Progenitor cell of endocrine pancreas (in vitro differentiated cells): Measurements from ENCODE around the gene S100A16. TPM values are rescaled to one million over a fixed set of nuclear protein-coding genes. Genes with fewer than 3 reads are reported as not detected.
A peak's percentile ranks its signal among the peaks of the same experiment; 100 is the strongest.

ENCODE experiments used
- DNase-seq: peaks from one replicate; pipeline ENCODE4 v3.0.0; 2021; ENCODE audit warnings: low spot score; ENCODE audit not compliant: unreplicated experiment
- H3K27ac Mint-ChIP-seq: 2 replicates; pipeline ENCODE4 v1.8.0; 2021; ENCODE audit warnings: mild to moderate bottlenecking, moderate library complexity, mixed read lengths
- H3K27me3 Mint-ChIP-seq: 2 replicates; pipeline ENCODE4 v1.8.0; 2021; ENCODE audit warnings: mixed read lengths
- H3K36me3 Mint-ChIP-seq: 2 replicates; pipeline ENCODE4 v1.8.0; 2022; ENCODE audit warnings: mixed read lengths; ENCODE audit not compliant: insufficient read depth
- H3K4me1 Mint-ChIP-seq: 2 replicates; pipeline ENCODE4 v1.8.0; 2021; ENCODE audit warnings: low read depth, mixed read lengths
- H3K4me3 Mint-ChIP-seq: 2 replicates; pipeline ENCODE4 v1.8.0; 2021; ENCODE audit warnings: low read depth, mild to moderate bottlenecking, moderate library complexity, mixed read lengths
- H3K9me3 Mint-ChIP-seq: 2 replicates; pipeline ENCODE4 v1.8.0; 2021; ENCODE audit warnings: low read depth, mixed read lengths
- CTCF ChIP-seq: fragments of 200-600 bp; sonication (generic); IDR thresholded peaks from one replicate; pipeline ENCODE4 v1.5.0; 2021; ENCODE audit warnings: antibody characterized with exemption, mild to moderate bottlenecking; ENCODE audit not compliant: unreplicated experiment
- total RNA-seq: library from RNA; stranded (reverse); gene quantifications from 2 replicates; pipeline ENCODE4 v1.2.1, GENCODE V29; 2021

S100A16 gene
- total RNA-seq, 1 donor from 2014 or later = 46.8 TPM

GRCh38 chr1:153617663-153618062, 4.7 kb upstream of the S100A16 start:
- peak; percentile 43 for DNase-seq
- Mint-ChIP-seq H3K9me3 (no peaks in the 10 kb centered on the region), H3K27me3 (no peaks in the 10 kb centered on the region), H3K36me3 (peaks cover 8% of the 10 kb centered on the region), H3K4me3 (no peak overlapping the region), H3K4me1 (peaks cover 7% of the 10 kb centered on the region), H3K27ac (no peak overlapping the region)
- peak; percentile 64 for TF ChIP-seq CTCF

GRCh38 chr1:153616917-153617311, 4.0 kb upstream of the S100A16 start:
- Mint-ChIP-seq H3K4me3 (no peak overlapping the region), H3K27me3 (no peaks in the 10 kb centered on the region), H3K27ac (no peak overlapping the region), H3K36me3 (peaks cover 8% of the 10 kb centered on the region), H3K4me1 (peaks cover 13% of the 10 kb centered on the region), H3K9me3 (no peaks in the 10 kb centered on the region)
- TF ChIP-seq CTCF = no peak
- no peak for DNase-seq

GRCh38 chr1:153616144-153616916, 3.4 kb upstream of the S100A16 start, which contains the start of gene S100A14:
S100A14 (minus strand) TSS chr1:153616325; CDS start chr1:153615858, 467 bp downstream.
- Mint-ChIP-seq H3K36me3 (peaks cover 8% of the 10 kb centered on the region), H3K4me3 (no peak within 1 kb of the TSS), H3K4me1 (peaks cover 19% of the 10 kb centered on the region), H3K27ac (peak within 1 kb of the TSS; percentile 90), H3K27me3 (no peaks in the 10 kb centered on the region), H3K9me3 (no peaks in the 10 kb centered on the region)
- no peak for TF ChIP-seq CTCF
- DNase-seq = no peak

- Mint-ChIP-seq H3K4me1 (peaks cover 24% of the 10 kb centered on the region), H3K9me3 (no peaks in the 10 kb centered on the region), H3K27me3 (no peaks in the 10 kb centered on the region), H3K36me3 (peaks cover 5% of the 10 kb centered on the region), H3K27ac (no peak overlapping the region), H3K4me3 (no peak overlapping the region)
- TF ChIP-seq CTCF = no peak
- no peak for DNase-seq
These were observed 2.5 kb upstream of the S100A16 start for GRCh38 chr1:153615406-153615805.

- no peak for DNase-seq
- H3K9me3 Mint-ChIP-seq = no peaks in the 10 kb centered on the region
- H3K27me3 Mint-ChIP-seq = no peaks in the 10 kb centered on the region
- peaks cover 25% of the 10 kb centered on the region for H3K4me1 Mint-ChIP-seq
- no peak overlapping the region for H3K27ac Mint-ChIP-seq
- H3K36me3 Mint-ChIP-seq = peaks cover 5% of the 10 kb centered on the region
- TF ChIP-seq CTCF = no peak
- H3K4me3 Mint-ChIP-seq = no peak overlapping the region
These were observed 2.0 kb upstream of the S100A16 start for GRCh38 chr1:153614906-153615305.
